Caco-2 (cell line): ENCODE data around the gene COPB2. TPM values are rescaled to one million over a fixed set of nuclear protein-coding genes. Genes with fewer than 3 reads are reported as not detected.
"Not testable (repeated sequence)": the region's sequence is repeated elsewhere in the genome, so short reads cannot be mapped to it uniquely, and the experiment has no call there.

ENCODE experiments used
- BruUV-seq: library from RNA; stranded (reverse); fragments of 400-500 nt; replicated peaks from 2 replicates; lab custom pipeline; 2021; lab: Mats Ljungman, UMichigan
- CTCF ChIA-PET: fragments of 300-600 bp; sonication (Branson Sonifier 250); formaldehyde crosslinking; loops from one replicate; lab custom pipeline; 2022; ENCODE audit warnings: antibody characterized with exemption; lab: Charles Lee
- POLR2A ChIA-PET: fragments of 300-600 bp; sonication (Branson Sonifier 250); formaldehyde crosslinking; loops from one replicate; lab custom pipeline; 2022; ENCODE audit warnings: antibody characterized with exemption; lab: Charles Lee
- DNase-seq, 2 experiments: peaks; one replicate each; pipeline versions ENCODE4 v3.0.0 to v3.0.0-alpha.2; 2020 to 2022
- H3K27me3 ChIP-seq: replicated peaks from 2 replicates; pipeline ENCODE4 v1.6.0; 2011; ENCODE audit warnings: low read length; ENCODE audit not compliant: control insufficient read depth, insufficient read depth
- H3K36me3 ChIP-seq: 2 replicates; pipeline ENCODE4 v1.5.1; 2011; ENCODE audit warnings: low read length; ENCODE audit not compliant: control insufficient read depth, insufficient read depth
- H3K4me1 ChIP-seq: fragments of 250-450 bp; sonication (Bioruptor Pico); 2 replicates; pipeline ENCODE4 v1.5.1; 2020; ENCODE audit warnings: mild to moderate bottlenecking
- H3K4me3 ChIP-seq: 2 replicates; pipeline ENCODE4 v1.5.1; 2011; ENCODE audit warnings: low read depth, mild to moderate bottlenecking, control low read depth, low read length
- H3K9me3 ChIP-seq: fragments of 250-450 bp; sonication (Bioruptor Pico); 2 replicates; pipeline ENCODE4 v1.5.1; 2020; ENCODE audit warnings: mild to moderate bottlenecking, moderate library complexity
- H3K27ac Mint-ChIP-seq: one replicate; pipeline ENCODE4 v1.8.0; 2022; ENCODE audit warnings: mixed read lengths; ENCODE audit not compliant: unreplicated experiment
- H3K27me3 Mint-ChIP-seq: one replicate; pipeline ENCODE4 v1.8.0; 2022; ENCODE audit warnings: mixed read lengths; ENCODE audit not compliant: insufficient read depth, unreplicated experiment
- H3K36me3 Mint-ChIP-seq: one replicate; pipeline ENCODE4 v1.8.0; 2022; ENCODE audit warnings: mild to moderate bottlenecking, mixed read lengths; ENCODE audit not compliant: insufficient read depth, unreplicated experiment
- H3K4me1 Mint-ChIP-seq: one replicate; pipeline ENCODE4 v1.8.0; 2022; ENCODE audit warnings: low read depth, mixed read lengths; ENCODE audit not compliant: unreplicated experiment
- H3K4me3 Mint-ChIP-seq: one replicate; pipeline ENCODE4 v1.8.0; 2022; ENCODE audit warnings: mild to moderate bottlenecking, moderate library complexity, mixed read lengths; ENCODE audit not compliant: unreplicated experiment
- H3K9me3 Mint-ChIP-seq: one replicate; pipeline ENCODE4 v1.8.0; 2022; ENCODE audit warnings: mixed read lengths; ENCODE audit not compliant: unreplicated experiment
- intact Hi-C: fragments of 100-400 bp; cut with micrococcal nuclease; formaldehyde crosslinking; loops from one replicate; pipeline ENCODE4 v1.10.0; 2022; ENCODE audit not compliant: unreplicated experiment
- total RNA-seq: library from RNA; stranded (reverse); gene quantifications from 2 replicates; pipeline ENCODE4 v1.2.3, GENCODE V29; 2022
- TF ChIP-seq, protein P1 (sequence below), 2 experiments: fragments of 200-600 bp in 1 of 2; IDR thresholded peaks; 1 replicate in 1 of 2; 2 replicates in 1 of 2; pipeline versions ENCODE4 v1.5.1 to v1.8.0; 2011 to 2022; ENCODE audit warnings: antibody characterized with exemption in 1 of 2, control low read depth in 1 of 2, inconsistent platforms in 1 of 2, low read depth in 1 of 2, low read length in 1 of 2, mild to moderate bottlenecking in 1 of 2, moderate library complexity in 1 of 2; ENCODE audit not compliant: insufficient read depth in 1 of 2, severe bottlenecking in 1 of 2, unreplicated experiment in 1 of 2

The COPB2 gene
- total RNA-seq, 1 experiment from 2014 or later = 130 TPM

DNA sequence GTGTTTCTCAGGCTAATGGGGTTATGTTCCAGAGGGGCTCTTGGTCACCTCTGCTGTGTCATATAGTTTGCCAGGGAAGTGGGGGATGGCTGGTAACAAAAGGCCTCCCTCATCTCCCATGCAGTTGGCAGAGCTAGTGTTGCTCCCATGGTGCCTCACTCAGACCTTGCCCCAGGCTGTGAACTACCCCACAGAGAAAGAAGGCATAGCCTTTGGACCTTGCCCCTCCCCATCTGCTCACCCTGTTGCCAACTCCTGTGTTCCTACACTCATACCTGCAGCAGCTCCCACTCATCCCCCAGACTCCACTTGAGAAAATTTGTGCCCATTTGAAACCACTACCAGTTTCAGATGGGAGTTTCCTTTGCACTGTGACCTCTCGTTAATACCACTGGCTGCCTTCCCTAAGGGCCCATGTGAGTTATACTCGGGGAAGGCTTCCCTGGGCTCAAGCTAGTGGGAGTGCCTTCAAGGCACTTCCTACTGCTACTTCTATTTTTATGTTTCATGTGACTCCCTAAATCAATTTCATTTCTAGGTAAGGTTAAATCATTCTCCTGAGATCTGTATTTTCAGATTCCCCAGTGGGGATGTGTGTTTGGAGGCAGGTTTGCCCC is 25.3 kb upstream of the COPB2 start:
- Mint-ChIP-seq H3K4me1 (no peaks in the 10 kb centered on the region), H3K36me3 (peaks cover 6% of the 10 kb centered on the region), H3K4me3 (no peak overlapping the region), H3K27me3 (peaks cover 3% of the 10 kb centered on the region), H3K9me3 (peaks cover 42% of the 10 kb centered on the region), H3K27ac (no peak overlapping the region)
- Histone ChIP-seq H3K4me3 (no peak overlapping the region), H3K27me3 (no peaks in the 10 kb centered on the region), H3K4me1 (no peaks in the 10 kb centered on the region), H3K9me3 (peaks cover 6% of the 10 kb centered on the region), H3K36me3 (no peaks in the 10 kb centered on the region)
- ChIA-PET POLR2A (no interaction called here), CTCF (no interaction called here)
- no peak for DNase-seq
- BruUV-seq = no TSS peak
- intact Hi-C loops = no loop called here
- TF ChIP-seq, protein P1, sequence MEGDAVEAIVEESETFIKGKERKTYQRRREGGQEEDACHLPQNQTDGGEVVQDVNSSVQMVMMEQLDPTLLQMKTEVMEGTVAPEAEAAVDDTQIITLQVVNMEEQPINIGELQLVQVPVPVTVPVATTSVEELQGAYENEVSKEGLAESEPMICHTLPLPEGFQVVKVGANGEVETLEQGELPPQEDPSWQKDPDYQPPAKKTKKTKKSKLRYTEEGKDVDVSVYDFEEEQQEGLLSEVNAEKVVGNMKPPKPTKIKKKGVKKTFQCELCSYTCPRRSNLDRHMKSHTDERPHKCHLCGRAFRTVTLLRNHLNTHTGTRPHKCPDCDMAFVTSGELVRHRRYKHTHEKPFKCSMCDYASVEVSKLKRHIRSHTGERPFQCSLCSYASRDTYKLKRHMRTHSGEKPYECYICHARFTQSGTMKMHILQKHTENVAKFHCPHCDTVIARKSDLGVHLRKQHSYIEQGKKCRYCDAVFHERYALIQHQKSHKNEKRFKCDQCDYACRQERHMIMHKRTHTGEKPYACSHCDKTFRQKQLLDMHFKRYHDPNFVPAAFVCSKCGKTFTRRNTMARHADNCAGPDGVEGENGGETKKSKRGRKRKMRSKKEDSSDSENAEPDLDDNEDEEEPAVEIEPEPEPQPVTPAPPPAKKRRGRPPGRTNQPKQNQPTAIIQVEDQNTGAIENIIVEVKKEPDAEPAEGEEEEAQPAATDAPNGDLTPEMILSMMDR (IDR thresholded peaks at IDR 0.05; ENCODE audit: insufficient read depth in 1 of 2, low read depth in 1 of 2, low read length in 1 of 2, severe bottlenecking in 1 of 2, unreplicated experiment in 1 of 2) = no peak

DNA sequence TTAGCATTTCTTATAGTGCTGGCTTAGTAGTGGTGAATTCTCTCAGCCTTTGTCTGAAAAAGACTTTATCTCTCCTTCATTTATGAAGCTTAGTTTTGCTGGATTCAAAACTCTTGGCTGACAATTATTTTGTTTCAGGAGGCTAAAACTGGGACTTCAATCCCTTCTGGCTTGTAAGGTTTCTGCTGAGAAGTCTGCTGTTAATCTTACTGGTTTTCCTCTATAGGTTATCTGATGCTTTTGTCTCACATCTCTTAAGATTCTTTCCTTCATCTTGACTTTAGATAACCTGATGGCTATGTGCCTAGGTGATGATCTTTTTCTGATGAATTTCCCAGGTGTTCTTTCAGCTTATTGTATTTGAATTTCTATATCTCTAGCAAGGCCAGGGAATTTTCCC is 23.4 kb upstream of the COPB2 start:
- H3K9me3 Mint-ChIP-seq = peaks cover 43% of the 10 kb centered on the region
- not testable (repeated sequence) for H3K27ac Mint-ChIP-seq

DNA sequence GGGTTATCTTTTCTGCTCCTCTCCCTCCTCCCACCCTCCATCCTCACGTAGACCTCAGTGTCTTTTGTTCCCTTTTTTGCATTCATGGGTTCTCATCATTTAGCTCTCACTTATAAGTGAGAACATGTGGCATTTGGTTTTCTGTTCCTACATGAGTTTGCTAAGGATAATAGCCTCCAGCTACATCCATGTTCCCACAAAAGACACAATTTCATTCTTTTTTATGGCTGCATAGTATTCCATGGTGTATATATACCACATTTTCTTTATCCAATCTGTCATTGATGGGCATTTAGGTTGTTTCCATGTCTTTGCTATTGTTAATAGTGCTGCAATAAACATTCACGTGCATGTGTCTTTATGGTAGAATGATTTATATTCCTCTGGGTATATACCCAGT is 11.7 kb upstream of the COPB2 start:
- H3K27me3 Mint-ChIP-seq, H3K4me3 Mint-ChIP-seq, H3K36me3 ChIP-seq, H3K4me1 ChIP-seq, H3K4me3 ChIP-seq, H3K4me1 Mint-ChIP-seq, H3K27ac Mint-ChIP-seq, CTCF ChIA-PET, H3K9me3 ChIP-seq, H3K27me3 ChIP-seq, intact Hi-C loops, H3K36me3 Mint-ChIP-seq, DNase-seq, POLR2A ChIA-PET, BruUV-seq: not testable (repeated sequence)
- H3K9me3 Mint-ChIP-seq = peaks cover 21% of the 10 kb centered on the region

More for the DNA sequence above, 23.4 kb upstream of the COPB2 start:
- H3K27me3 ChIP-seq, POLR2A ChIA-PET, BruUV-seq, H3K36me3 ChIP-seq, H3K9me3 ChIP-seq, H3K4me1 Mint-ChIP-seq, H3K36me3 Mint-ChIP-seq, H3K4me3 Mint-ChIP-seq, H3K4me3 ChIP-seq, CTCF ChIA-PET, DNase-seq, H3K4me1 ChIP-seq, H3K27me3 Mint-ChIP-seq, intact Hi-C loops: not testable (repeated sequence)

DNA sequence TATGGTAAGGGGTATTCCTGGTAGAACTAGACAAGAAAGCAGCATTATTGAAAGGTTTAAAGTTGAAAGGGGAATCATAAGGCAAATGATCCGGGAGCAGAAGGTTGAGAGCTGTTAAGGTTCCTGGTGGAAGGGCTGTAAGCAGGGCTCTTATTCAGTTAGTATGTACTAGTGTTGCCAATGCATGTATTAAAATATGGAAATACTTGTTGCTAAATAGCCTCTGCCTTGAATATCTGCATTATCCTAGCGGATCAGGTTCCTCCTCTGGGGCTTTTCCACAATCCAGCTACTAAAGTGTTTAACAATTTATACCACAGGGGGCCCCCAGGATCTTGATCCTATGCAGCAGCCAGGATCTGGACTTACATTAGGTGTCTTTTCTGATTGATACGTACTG is 7.3 kb upstream of the COPB2 start:
- Mint-ChIP-seq H3K36me3 (no peaks in the 10 kb centered on the region), H3K4me3 (no peak overlapping the region), H3K4me1 (peaks cover 10% of the 10 kb centered on the region), H3K9me3 (no peaks in the 10 kb centered on the region), H3K27me3 (no peaks in the 10 kb centered on the region), H3K27ac (no peak overlapping the region)
- POLR2A ChIA-PET = no interaction called here
- no TSS peak for BruUV-seq
- no peaks in the 10 kb centered on the region for H3K9me3 ChIP-seq
- no peaks in the 10 kb centered on the region for H3K36me3 ChIP-seq
- intact Hi-C loops = no loop called here
- CTCF ChIA-PET = no interaction called here
- TF ChIP-seq, protein P1 (IDR thresholded peaks at IDR 0.05; ENCODE audit: insufficient read depth in 1 of 2, low read depth in 1 of 2, low read length in 1 of 2, severe bottlenecking in 1 of 2, unreplicated experiment in 1 of 2) = no peak
- H3K4me1 ChIP-seq = peaks cover 4% of the 10 kb centered on the region; the same call in 1 of the 2 replicates
- H3K4me3 ChIP-seq = no peak overlapping the region
- DNase-seq = no peak
- no peaks in the 10 kb centered on the region for H3K27me3 ChIP-seq
